Measurements from ENCODE around the gene TUBB6.

TUBB6 gene

GRCh38 chr18:12309683-12310198, 1.7 kb downstream of the TUBB6 start:
- peaks cover 37% of the 10 kb centered on the region for H3K27me3 ChIP-seq (ENCODE audit: insufficient read depth, poor library complexity, severe bottlenecking)
- TF ChIP-seq POLR2AphosphoS5 (IDR thresholded peaks at IDR 0.05; ENCODE audit: low read depth): no peak
- TF ChIP-seq, protein P1, sequence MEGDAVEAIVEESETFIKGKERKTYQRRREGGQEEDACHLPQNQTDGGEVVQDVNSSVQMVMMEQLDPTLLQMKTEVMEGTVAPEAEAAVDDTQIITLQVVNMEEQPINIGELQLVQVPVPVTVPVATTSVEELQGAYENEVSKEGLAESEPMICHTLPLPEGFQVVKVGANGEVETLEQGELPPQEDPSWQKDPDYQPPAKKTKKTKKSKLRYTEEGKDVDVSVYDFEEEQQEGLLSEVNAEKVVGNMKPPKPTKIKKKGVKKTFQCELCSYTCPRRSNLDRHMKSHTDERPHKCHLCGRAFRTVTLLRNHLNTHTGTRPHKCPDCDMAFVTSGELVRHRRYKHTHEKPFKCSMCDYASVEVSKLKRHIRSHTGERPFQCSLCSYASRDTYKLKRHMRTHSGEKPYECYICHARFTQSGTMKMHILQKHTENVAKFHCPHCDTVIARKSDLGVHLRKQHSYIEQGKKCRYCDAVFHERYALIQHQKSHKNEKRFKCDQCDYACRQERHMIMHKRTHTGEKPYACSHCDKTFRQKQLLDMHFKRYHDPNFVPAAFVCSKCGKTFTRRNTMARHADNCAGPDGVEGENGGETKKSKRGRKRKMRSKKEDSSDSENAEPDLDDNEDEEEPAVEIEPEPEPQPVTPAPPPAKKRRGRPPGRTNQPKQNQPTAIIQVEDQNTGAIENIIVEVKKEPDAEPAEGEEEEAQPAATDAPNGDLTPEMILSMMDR (IDR thresholded peaks at IDR 0.05; ENCODE audit: insufficient read depth, low read length): no peak
- TF ChIP-seq, protein P2, sequence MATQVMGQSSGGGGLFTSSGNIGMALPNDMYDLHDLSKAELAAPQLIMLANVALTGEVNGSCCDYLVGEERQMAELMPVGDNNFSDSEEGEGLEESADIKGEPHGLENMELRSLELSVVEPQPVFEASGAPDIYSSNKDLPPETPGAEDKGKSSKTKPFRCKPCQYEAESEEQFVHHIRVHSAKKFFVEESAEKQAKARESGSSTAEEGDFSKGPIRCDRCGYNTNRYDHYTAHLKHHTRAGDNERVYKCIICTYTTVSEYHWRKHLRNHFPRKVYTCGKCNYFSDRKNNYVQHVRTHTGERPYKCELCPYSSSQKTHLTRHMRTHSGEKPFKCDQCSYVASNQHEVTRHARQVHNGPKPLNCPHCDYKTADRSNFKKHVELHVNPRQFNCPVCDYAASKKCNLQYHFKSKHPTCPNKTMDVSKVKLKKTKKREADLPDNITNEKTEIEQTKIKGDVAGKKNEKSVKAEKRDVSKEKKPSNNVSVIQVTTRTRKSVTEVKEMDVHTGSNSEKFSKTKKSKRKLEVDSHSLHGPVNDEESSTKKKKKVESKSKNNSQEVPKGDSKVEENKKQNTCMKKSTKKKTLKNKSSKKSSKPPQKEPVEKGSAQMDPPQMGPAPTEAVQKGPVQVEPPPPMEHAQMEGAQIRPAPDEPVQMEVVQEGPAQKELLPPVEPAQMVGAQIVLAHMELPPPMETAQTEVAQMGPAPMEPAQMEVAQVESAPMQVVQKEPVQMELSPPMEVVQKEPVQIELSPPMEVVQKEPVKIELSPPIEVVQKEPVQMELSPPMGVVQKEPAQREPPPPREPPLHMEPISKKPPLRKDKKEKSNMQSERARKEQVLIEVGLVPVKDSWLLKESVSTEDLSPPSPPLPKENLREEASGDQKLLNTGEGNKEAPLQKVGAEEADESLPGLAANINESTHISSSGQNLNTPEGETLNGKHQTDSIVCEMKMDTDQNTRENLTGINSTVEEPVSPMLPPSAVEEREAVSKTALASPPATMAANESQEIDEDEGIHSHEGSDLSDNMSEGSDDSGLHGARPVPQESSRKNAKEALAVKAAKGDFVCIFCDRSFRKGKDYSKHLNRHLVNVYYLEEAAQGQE (IDR thresholded peaks at IDR 0.05; ENCODE audit: insufficient replicate concordance, low read depth): no peak
- no peak for TF ChIP-seq SPI1 (IDR thresholded peaks at IDR 0.05; ENCODE audit: borderline replicate concordance, low read depth)
- no peak for TF ChIP-seq GABPA (IDR thresholded peaks at IDR 0.05; ENCODE audit: low read depth)
- H3K27ac ChIP-seq (replicated peaks): no peak overlapping the region
- H3K4me3 ChIP-seq (replicated peaks; ENCODE audit: insufficient read depth, low read length): no peak overlapping the region
- DNase-seq (ENCODE audit: low read depth in 1 of 2, low spot score in 1 of 2): no peak

GRCh38 chr18:12310762-12311161, 2.7 kb downstream of the TUBB6 start:
- Histone ChIP-seq H3K27me3 (ENCODE audit: insufficient read depth, poor library complexity, severe bottlenecking) (peaks cover 36% of the 10 kb centered on the region), H3K4me3 (replicated peaks; ENCODE audit: insufficient read depth, low read length) (no peak overlapping the region), H3K27ac (replicated peaks) (no peak overlapping the region)
- DNase-seq (ENCODE audit: low read depth in 1 of 2, low spot score in 1 of 2): no peak
- TF ChIP-seq, protein P2 (IDR thresholded peaks at IDR 0.05; ENCODE audit: insufficient replicate concordance, low read depth): peak; percentile 87
- TF ChIP-seq, protein P1 (IDR thresholded peaks at IDR 0.05; ENCODE audit: insufficient read depth, low read length): no peak

DNA sequence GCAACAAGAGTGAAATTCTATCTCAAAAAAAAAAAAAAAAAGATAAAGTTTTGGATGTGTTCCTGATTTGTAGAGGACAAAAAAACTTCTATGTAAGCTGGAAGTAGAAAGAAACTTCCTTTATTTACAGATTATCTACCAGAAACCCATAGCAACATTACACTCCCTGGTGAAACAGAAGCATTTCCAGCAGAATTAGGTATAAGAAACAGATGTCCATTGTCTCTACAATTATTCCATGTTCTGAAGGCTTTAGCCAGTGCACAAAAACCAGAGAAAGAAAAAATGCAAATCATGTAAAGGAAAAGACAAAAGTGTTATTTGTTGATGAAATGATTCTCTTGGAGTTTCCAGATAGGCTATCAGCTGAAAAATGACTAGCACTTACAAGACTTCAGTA, 4.9 kb downstream of the TUBB6 start:
- H3K27ac ChIP-seq (replicated peaks): no peak overlapping the region
- no peak overlapping the region for H3K4me3 ChIP-seq (replicated peaks; ENCODE audit: insufficient read depth, low read length)
- TF ChIP-seq, protein P2 (IDR thresholded peaks at IDR 0.05; ENCODE audit: insufficient replicate concordance, low read depth): no peak
- TF ChIP-seq, protein P1 (IDR thresholded peaks at IDR 0.05; ENCODE audit: insufficient read depth, low read length): no peak
- no peak for TF ChIP-seq SPI1 (IDR thresholded peaks at IDR 0.05; ENCODE audit: borderline replicate concordance, low read depth)
- TF ChIP-seq POLR2AphosphoS5 (IDR thresholded peaks at IDR 0.05; ENCODE audit: low read depth): no peak
- TF ChIP-seq GABPA (IDR thresholded peaks at IDR 0.05; ENCODE audit: low read depth): no peak
- no peak for DNase-seq (ENCODE audit: low read depth in 1 of 2, low spot score in 1 of 2)
- H3K27me3 ChIP-seq (ENCODE audit: insufficient read depth, poor library complexity, severe bottlenecking): peaks cover 18% of the 10 kb centered on the region

Data from HL-60 (cell line).